Activated T-cell treated with anti-CD3 and anti-CD28 coated beads, Interleukin-2, amount 50 U/mL, for 48 hours (primary cell): ENCODE results near the gene DDX5.
"Not testable (repeated sequence)": the region's sequence is repeated elsewhere in the genome, so short reads cannot be mapped to it uniquely, and the experiment has no call there.

Experiments used
- DNase-seq, 2 experiments: peaks; one replicate each; pipeline ENCODE4 v3.0.0-alpha.2; 2020

Gene DDX5

GRCh38 chr17:64491034-64491860 lies 14.8 kb downstream of the DDX5 start:
- DNase-seq: peak; percentile 56 to 72

GRCh38 chr17:64488301-64488700 lies 17.8 kb downstream of the DDX5 start:
- no peak for DNase-seq

DNA sequence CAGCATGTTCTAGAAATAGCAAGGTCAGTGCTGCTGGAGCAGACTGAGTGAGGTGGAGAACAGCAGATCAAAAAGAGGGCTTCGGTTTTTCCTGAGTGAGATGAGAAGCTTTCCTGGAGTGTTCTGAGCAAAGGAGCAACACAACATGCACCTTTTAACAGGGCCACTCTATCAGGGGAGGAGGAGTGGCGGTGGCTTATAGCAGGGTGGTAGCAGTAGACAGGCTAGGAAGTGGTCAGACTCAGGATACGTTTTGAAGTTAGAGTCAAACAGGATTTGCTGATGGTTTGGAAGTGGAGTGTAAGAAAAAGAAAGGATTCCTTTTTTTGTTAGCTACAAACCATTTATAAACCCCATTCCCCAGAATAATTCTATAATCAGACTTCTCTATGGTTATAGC lies 21.7 kb downstream of the DDX5 start:
- no peak for DNase-seq

GRCh38 chr17:64480951-64481350 lies 25.1 kb downstream of the DDX5 start:
- no peak for DNase-seq

- DNase-seq: no peak
Observed at GRCh38 chr17:64477849-64478248, 28.2 kb downstream of the DDX5 start.

GRCh38 chr17:64472564-64472963 lies 33.5 kb downstream of the DDX5 start:
- no peak for DNase-seq

GRCh38 chr17:64471440-64471839 lies 34.6 kb downstream of the DDX5 start:
- no peak for DNase-seq

DNA sequence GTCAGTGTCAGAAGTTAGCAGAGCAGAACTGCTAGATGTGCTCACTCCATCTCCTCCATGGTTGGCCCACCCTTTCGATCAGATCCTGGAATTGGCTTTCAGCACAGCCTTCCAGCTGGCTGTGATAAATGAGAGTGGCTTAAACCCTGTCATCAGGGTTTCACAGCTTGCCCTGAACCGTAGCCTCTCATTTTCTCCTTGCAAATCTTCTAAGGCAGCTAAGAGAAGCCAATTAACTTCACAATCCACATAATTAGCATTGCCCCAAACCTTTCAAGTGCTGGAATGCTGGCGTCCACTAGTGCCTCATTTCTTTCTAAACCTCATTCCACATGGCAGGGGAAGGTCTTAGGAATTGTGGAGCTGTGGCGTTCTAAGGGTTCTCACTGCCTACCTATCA lies 35.5 kb downstream of the DDX5 start:
- no peak for DNase-seq

DNA sequence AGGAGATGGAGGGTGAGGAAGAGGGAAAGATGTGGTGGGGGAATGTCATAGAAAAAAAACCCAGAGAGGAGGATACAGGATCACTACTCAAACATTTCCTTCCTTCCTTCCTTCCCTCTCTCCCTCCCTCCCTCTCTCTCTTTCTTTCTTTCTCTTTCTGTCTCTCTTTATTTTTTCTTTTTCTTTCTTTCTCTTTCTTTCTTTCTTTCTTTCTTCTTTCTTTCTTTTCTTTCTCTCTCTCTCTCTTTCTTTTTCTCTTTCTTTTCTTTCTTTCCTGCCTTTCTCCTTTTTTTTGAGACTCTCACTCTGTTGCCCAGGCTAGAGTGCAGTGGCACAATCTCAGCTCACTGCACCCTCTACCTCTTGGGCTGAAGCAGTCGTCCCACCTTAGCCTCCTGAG lies 39.3 kb downstream of the DDX5 start:
- DNase-seq: not testable (repeated sequence)

DNA sequence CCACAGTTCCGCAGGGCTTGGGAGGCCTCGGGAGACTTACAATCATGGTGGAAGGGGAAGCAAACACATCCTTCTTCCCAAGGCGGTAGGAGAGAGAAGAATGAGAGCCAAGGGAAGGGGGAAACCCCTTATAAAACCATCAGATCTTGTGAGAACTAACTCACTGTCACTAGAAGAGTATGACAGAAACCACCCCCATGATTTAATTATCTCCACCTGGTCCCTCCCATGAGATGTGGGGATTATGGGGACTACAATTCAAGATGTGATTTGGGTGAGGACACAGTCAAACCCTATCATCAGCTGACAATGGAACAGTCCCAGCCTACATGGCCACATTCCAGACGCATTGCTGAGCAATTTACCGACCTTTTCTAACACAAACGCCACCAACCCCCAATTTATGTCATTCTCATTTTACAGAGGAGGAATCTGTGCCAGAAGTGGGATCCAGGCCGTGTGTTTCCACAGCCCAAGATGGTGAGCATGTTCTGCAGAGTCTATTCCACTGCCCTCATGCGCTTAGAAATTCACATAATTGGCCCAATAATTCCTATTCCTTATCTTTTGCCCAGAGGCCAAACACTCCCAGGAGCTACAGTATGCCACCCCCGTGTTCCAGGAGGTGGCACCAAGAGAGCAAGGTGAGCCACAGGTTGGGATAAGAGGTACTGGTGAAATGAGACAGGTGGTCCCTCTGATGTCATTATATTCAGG lies 39.9 kb downstream of the DDX5 start:
- no peak for DNase-seq

DNA sequence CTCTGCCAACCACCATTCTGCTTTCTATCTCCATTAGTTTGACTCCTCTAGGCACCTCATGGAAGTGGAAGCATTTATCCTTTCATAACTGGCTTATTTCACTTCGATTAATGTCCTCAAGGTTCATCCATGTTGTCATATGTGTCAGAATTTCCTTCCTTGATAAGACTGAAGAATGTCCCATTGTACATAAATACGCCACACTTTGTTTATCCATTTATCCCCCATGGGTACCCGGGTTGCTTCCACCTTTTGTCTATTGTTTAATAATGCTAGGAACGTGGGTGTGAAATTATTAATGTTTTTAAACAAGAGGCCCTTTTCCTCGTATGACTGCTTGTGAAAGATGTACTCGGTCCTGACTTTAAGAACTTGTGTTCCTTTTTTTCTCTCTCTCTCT lies 44.3 kb downstream of the DDX5 start:
- DNase-seq: no peak

GRCh38 chr17:64460955-64461354 lies 45.1 kb downstream of the DDX5 start:
- no peak for DNase-seq

DNA sequence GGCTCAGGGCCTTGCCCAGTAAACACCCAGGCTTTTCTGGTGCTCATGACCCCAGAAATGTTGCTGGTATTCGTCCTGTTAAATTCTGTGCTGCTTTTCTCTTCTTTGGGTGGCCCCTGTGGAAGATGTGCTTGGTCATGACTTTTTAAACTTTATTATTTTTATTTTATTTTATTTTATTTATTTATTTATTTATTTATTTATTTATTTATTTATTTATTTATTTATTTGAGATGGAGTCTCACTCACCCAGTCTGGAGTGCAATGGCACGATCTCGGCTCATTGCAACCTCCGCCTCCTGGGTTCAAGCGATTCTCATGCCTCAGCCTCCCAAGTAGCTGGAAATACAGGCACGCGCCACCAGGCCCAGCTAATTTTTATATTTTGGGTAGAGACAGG lies 46.3 kb downstream of the DDX5 start:
- not testable (repeated sequence) for DNase-seq

DNA sequence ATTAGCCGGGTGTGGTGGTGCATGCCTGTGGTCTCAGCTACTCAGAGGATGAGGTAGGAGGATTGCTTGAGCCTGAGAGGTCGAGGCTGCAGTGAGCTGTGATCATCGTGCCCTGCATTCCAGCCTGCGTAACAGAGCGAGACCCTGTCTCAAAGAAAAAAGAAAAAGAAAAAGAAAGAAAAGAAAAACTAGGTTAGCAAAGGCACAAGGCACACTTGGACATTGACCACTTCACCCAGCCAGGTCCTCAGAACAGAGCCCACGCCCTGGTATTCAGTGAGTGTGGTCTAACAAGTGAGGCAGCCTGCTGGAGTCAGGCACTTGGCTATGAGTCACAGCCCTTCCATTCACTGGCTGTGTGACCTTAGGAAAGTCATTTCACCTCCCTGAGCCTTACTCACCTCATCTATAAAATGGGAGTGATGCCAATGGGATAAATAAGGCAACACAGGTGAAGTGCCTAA lies 46.8 kb downstream of the DDX5 start:
- no peak for DNase-seq

DNA sequence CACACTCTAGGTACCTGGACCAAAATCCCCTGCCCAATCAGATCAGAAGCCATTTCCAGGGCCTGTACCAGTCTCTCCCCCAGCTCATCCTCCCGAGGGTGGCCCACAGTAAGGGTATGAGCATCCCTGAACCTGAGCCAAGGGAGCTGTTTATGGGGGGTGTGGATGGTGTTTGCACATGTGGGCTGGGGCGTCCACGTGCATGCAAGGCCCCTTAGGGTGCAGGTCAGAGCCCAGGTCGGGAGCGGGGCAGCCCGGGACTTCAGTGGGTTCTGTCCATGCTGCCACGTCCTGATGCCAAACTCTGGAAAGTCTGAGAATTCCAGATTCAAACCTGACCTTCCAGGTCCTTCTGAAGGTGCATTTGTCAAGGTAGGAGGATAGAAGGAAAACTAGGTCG lies 47.3 kb downstream of the DDX5 start:
- DNase-seq: no peak

GRCh38 chr17:64457156-64457555 lies 48.9 kb downstream of the DDX5 start:
- DNase-seq: no peak

- DNase-seq: no peak
Observed at GRCh38 chr17:64455993-64456885, 49.9 kb downstream of the DDX5 start.

- DNase-seq: no peak
Observed at GRCh38 chr17:64449545-64449944, 56.5 kb downstream of the DDX5 start.

DNA sequence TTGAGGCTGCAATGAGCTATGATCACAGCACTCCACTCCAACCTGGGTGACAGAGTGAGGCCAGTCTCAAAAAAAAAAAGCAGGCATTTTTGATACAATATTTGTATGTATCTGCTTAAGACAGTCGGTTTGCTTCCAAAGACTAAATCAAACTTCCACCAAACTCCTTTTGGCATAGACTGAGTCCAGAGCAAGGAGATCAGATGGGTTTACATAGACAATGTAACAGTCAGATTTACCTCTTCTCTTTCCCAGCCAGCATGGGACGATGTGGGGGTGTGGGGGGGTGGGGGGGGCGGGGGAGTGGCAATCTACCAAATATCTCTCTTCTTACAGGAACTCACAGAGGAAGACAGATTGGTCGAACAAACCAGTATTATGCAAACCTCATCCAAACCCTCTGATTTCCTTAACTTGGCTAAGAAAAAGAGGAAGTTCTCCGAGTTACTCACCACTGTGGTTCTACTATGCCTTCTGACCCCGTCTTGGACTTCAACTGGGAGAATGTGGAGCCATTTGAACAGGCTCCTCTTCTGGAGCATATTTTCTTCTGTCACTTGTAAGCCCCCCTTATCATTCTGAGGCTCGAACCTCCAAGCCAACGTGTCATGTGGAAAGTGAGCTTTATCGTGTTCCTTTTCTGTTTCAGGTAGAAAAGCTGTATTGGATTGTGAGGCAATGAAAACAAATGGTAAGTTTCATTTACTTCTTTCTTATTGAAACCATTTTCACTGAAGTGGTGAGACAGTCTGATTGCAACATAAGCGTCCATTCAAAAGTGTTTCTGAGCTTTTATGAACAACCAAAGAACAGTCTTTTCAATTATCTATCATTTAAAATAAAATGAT lies 57.2 kb downstream of the DDX5 start, which contains the start of gene MILR1:
Gene MILR1 (plus strand): TSS at position 451 of the 848 bp plus-strand sequence. CDS start 54 bp downstream, at position 505.
- no peak for DNase-seq
